GM18867 (cell line): ENCODE measurements around the gene ADAT2.

Experiments
- ATAC-seq: cut with Tn5 transposase; IDR thresholded peaks from one replicate; pipeline ENCODE4 v1.9.1; 2021; ENCODE audit warnings: mild to moderate bottlenecking, moderate library complexity; ENCODE audit not compliant: unreplicated experiment

ADAT2 gene

GRCh38 chr6:143399176-143399575, 51.3 kb downstream of the ADAT2 start:
- no peak for ATAC-seq

GRCh38 chr6:143397227-143398222, 53.0 kb downstream of the ADAT2 start:
- no peak for ATAC-seq

- ATAC-seq: no peak
Observed at GRCh38 chr6:143396497-143397226, 53.8 kb downstream of the ADAT2 start.

GRCh38 chr6:143395699-143396098, 54.8 kb downstream of the ADAT2 start:
- no peak for ATAC-seq

GRCh38 chr6:143394389-143394788, 56.1 kb downstream of the ADAT2 start:
- ATAC-seq: no peak

GRCh38 chr6:143390278-143390677, 60.2 kb downstream of the ADAT2 start:
- ATAC-seq: no peak

- no peak for ATAC-seq
Observed at GRCh38 chr6:143385636-143386035, 64.9 kb downstream of the ADAT2 start.

GRCh38 chr6:143376861-143377260, 73.6 kb downstream of the ADAT2 start:
- ATAC-seq: no peak

- no peak for ATAC-seq
Observed at GRCh38 chr6:143376375-143376774, 74.1 kb downstream of the ADAT2 start.

GRCh38 chr6:143375022-143375585, 75.4 kb downstream of the ADAT2 start:
- ATAC-seq: no peak

GRCh38 chr6:143374014-143374413, 76.5 kb downstream of the ADAT2 start:
- peak; percentile 52 for ATAC-seq
